PC-9 (cell line): ENCODE results near the gene CHI3L1.

Experiments
- CTCF ChIP-seq: fragments of 200-600 bp; sonication (generic); conservative IDR thresholded peaks from 2 replicates; pipeline ENCODE4 v1.6.1; 2017; ENCODE audit warnings: mixed run types, antibody characterized with exemption, mild to moderate bottlenecking, moderate library complexity
- EZH2 ChIP-seq: fragments of 200-600 bp; sonication (generic); IDR thresholded peaks from 2 replicates; pipeline ENCODE4 v1.8.0; 2017; ENCODE audit warnings: antibody characterized with exemption, low read depth

- TF ChIP-seq EZH2 (no peak), CTCF (no peak)
These were observed 12.0 kb downstream of the CHI3L1 start for GRCh38 chr1:203174324-203174985.
